GM12864 (cell line): ENCODE measurements around the gene ADORA2A.

Source experiments
- DNase-seq: peaks from one replicate; pipeline ENCODE4 v3.0.0-alpha.2; 2011; ENCODE audit warnings: low read depth
- H3K4me3 ChIP-seq: 2 replicates; pipeline ENCODE4 v1.5.1; 2011; ENCODE audit warnings: mild to moderate bottlenecking, low read depth, low read length, control low read depth
- CTCF ChIP-seq: IDR thresholded peaks from 2 replicates; pipeline ENCODE4 v1.5.1; 2011; ENCODE audit warnings: low read depth, mild to moderate bottlenecking, moderate library complexity, low read length, control low read depth, inconsistent platforms; ENCODE audit errors: missing control alignments

Gene ADORA2A

GRCh38 chr22:24393848-24394247 is 33.6 kb upstream of the ADORA2A start:
- TF ChIP-seq CTCF = no peak
- no peak overlapping the region for H3K4me3 ChIP-seq
- no peak for DNase-seq

GRCh38 chr22:24394254-24394653 is 33.1 kb upstream of the ADORA2A start:
- no peak for TF ChIP-seq CTCF

GRCh38 chr22:24398409-24398808 is 29.0 kb upstream of the ADORA2A start:
- no peak for DNase-seq
- no peak for TF ChIP-seq CTCF
- H3K4me3 ChIP-seq = no peak overlapping the region

More at GRCh38 chr22:24394254-24394653, 33.1 kb upstream of the ADORA2A start:
- no peak for DNase-seq
- no peak overlapping the region for H3K4me3 ChIP-seq

GRCh38 chr22:24400034-24400725 is 27.2 kb upstream of the ADORA2A start:
- H3K4me3 ChIP-seq = peak overlapping the region; percentile 41
- no peak for DNase-seq
- TF ChIP-seq CTCF = no peak

- no peak for TF ChIP-seq CTCF
- H3K4me3 ChIP-seq = peak overlapping the region; percentile 41
- DNase-seq = peak; percentile 42
Observed at GRCh38 chr22:24400726-24401596, 26.4 kb upstream of the ADORA2A start.

DNA sequence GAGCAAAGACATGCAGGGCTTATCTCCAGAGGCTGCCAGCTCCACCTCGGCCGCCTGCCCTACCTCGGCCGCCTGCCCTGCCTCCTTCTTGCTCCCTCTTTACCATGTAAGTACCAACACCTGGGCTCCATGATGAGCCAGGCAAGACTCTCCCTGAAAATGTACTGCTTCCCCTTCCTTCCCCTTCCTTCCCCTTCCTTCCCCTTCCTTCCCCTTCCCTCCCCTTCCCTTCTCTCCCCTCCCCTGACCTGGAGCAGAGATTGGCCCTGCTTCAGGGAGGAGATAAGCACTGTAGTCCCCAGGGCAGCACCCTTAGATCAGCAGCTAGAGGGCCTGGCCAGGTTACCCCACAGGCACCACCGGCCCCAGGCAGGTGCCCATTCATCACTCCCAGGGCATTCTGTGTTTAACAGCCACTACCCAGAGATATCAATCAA is 25.4 kb upstream of the ADORA2A start:
- DNase-seq = no peak
- no peak for TF ChIP-seq CTCF
- no peak overlapping the region; the same call in 1 of the 2 replicates for H3K4me3 ChIP-seq
